HG03135 (cell line): Measurements from ENCODE around the gene SRSF1.

ENCODE experiments used
- ATAC-seq: cut with Tn5 transposase; IDR thresholded peaks from one replicate; pipeline ENCODE4 v1.9.1; 2021; ENCODE audit warnings: mild to moderate bottlenecking, moderate library complexity; ENCODE audit not compliant: unreplicated experiment

SRSF1 gene

GRCh38 chr17:58019521-58019920 is 12.5 kb upstream of the SRSF1 start:
- no peak for ATAC-seq

DNA sequence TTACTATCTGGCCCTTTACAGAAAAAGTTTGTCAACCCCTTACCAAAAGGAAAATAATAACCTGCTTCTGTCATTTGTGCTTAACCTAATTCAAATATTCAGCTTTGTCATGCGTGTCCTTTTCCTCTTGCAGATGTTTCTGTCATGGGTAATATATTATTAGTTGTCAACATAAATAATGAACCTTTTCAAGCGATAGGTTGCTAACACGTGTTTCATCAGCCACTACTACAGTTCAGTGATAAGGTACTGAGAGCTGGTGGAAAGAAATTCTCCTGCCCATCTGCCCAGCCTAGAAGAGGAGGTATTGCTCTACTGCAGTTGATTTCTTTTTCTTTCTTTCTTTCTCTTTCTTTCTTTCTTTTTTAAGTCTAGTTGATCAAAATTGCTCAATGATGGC is 12.0 kb upstream of the SRSF1 start:
- no peak for ATAC-seq

DNA sequence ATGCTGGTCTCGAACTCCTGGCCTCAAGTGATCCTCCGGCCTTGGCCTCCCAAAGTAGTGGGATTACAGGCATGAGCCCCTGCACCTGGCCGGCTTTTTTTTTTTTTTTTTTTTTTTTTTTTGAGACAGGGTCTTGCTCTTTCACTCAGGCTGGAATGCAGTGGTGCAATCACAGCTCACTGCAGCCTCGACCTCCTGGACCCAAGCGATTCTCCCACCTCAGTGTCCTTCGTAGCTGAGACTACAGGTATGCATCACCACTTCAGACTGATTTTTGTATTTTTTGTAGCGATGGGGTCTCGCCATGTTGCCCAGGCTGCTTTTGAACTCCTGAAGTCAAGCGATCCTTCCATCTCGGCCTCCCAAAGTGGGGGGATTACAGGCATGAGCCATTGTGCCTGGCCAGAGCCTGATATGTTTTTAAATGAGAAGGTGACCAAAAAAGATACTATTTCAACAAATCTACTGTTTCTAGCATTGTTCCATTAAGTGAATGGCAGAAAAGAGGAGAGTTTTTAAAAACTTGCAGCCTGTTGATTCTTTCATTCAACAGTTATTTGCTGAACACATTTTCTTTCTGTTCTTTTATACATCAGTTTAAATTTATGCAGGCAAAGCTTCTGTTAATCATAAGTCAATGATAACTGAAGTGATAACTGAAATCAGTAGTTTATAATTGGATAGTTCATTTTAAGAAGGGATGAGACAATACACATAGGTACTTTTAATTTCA is 3.2 kb upstream of the SRSF1 start:
- no peak for ATAC-seq

- peak; percentile 32 for ATAC-seq
These were observed 998 bp upstream of the SRSF1 start for GRCh38 chr17:58007781-58008706.

DNA sequence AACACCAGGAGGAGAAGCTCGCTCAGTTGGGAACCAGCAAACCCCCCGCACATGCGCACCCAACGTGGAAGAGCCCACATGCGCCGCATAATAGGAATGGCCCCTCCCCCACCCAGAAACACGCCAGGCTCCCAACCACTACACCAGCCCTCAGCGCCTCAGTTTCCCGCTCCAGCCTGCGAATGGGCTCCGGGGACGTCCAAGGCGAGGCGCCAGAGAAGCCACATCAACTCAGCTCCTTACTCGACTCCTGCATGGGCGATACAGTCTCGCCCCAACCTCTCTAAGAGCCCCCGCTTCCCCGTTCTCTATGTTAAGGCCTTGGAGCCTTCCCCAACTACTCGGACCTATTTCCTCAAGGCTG is 504 bp downstream of the SRSF1 start:
- ATAC-seq = peak; percentile 14

DNA sequence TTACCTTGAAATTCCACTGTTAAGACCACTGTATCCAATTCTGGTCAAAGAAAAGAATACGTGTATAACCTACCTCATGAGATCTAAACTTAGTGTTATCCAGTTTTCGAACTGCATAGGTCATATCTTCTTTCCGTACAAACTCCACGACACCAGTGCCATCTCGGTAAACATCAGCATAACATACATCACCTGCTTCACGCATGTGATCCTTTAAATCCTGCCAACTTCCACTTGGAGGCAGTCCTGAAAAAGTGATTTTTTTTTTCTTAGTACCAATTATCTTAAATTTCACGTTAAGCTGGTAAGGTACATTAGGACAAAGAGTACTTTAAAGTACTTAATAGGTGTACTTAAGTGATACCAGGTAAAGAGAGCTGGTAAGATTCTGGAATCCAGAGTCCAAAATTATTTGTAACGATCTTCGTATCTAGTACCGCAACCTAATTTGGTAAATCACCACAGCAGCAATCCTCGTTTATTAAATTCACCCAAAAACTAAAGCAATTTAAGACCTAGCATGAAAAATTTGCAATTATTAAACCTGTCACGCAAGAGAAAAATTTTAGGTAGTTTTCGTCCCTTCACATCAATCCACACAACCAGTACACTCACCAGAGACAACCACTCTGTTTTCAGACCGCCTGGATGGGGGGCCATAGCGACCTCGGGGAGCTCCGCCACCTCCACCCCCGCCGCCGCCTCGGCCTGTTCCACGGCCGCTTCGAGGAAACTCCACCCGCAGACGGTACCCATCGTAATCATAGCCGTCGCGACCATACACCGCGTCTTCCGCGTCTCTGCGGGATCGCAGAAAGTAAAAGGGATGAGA is 1.1 kb downstream of the SRSF1 start:
- ATAC-seq = no peak

DNA sequence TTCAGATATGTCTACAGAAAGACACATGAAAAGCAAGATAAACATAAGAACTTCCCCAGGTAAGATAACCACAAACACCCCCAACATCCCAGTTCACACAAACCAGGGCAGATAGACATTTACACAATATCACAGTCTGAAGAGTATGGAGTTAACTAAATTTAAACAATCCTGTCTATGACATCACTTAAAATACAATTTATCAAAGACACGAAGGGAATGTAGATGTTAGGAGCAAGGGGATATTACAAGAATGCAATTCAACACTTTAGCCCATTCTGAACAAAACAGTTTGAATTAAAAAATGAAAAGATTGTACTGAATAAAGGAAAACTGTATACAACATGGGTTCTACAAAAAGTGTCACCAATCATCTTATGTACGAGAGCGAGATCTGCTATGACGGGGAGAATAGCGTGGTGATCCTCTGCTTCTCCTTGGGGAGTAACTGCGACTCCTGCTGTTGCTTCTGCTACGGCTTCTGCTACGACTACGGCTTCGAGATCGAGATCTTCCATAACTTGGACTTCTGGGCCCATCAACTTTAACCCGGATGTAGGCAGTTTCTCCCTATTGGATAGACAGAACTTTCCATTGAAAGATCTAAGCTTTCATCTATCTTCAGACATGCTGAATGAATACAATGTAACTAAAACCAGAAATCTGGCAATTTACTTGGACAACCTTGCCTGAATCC is 1.9 kb downstream of the SRSF1 start:
- no peak for ATAC-seq

DNA sequence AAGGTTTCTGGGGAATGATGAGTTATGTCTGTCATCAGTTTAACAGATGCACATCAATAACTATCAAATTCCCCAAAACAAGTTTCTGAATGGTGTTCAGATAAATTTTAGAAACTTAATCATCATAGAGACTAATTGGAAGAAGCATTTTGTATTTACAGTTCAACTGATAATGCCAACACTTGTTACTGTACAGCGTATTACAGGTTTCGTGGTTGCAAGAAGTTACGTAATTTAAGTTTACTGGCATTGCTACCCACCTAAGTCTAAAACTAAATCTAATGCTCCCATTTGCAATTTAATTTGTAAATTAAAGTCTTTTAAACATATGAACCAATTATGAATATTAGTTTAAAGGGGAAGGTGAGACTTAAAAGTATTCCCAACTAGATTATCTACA is 3.0 kb downstream of the SRSF1 start:
- no peak for ATAC-seq

DNA sequence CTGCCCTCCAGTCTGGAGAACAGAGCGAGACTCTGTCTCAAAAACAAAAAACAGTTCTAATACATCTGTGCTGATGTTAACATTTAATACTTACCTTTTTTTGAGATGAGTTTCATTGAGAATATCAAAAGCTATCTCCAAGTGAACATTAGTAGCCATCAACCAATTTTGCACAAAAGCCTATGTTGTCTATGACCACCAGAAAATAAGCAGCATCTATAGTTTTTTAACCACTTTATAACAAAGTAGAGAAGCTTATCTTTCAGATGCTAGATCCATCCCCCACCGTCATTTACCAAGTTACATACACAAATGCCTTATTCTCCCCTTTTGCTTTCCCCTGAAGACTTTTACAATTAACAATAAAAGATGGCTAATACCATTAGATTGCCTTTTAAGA is 4.1 kb downstream of the SRSF1 start:
- no peak for ATAC-seq

- ATAC-seq = no peak
These were observed 4.7 kb downstream of the SRSF1 start for GRCh38 chr17:58002154-58002948.

- no peak for ATAC-seq
These were observed 5.5 kb downstream of the SRSF1 start for GRCh38 chr17:58001461-58002124.

GRCh38 chr17:57999496-58000017 is 7.5 kb downstream of the SRSF1 start:
- no peak for ATAC-seq

DNA sequence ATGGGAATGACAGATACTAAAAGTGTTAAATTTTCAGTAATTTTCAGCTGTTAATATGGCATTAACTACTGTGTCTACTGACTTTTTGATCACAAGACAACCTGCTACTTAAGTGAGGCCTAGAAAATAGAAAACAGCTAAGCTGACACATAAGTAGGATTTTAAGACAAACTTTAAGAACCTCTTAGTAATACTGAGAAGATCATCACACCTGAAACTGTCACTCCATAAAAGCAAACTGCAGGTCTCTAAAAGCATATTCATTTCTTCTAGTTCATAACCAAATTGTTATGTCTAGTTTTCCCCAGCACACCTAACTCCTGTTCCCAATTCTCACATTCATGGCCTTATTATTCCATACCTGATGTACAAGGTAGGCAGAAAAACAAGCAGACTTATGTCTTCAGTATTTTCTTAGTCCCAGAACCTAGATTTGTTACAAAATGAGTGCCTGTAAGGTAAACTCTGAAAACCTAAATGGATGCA is 8.0 kb downstream of the SRSF1 start:
- ATAC-seq = no peak

DNA sequence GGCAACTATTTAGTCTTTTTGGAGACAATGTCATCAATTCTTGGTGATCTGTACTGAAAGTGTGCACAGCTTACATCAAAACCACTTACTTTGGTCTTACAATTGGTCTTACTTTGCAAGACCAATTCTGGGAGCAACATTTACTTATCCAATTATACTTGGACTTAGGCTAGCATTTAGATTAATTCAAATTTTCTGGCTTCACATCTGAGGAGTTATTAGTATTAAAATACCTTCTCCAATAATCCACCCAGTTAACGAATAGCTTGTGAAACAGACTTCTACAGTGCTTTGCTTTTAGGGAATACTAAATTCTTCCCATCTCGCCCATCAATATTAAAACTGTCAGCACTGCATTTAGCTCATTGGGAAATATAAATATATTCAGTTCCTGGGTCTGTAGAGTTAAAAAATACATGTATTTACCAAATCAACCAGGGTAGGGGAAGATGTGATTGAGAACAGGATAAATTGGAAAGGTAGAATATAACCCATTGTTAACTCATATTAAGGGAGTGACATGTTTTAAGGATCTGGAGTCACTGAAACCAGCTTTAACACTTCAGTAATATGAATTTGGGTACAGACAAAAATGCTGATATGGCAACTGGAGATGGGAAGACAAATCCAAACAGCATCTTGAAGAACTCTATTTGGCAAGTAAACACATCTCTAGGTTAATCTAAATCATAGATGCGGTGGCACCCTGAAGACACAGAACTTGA is 9.8 kb downstream of the SRSF1 start:
- no peak for ATAC-seq

DNA sequence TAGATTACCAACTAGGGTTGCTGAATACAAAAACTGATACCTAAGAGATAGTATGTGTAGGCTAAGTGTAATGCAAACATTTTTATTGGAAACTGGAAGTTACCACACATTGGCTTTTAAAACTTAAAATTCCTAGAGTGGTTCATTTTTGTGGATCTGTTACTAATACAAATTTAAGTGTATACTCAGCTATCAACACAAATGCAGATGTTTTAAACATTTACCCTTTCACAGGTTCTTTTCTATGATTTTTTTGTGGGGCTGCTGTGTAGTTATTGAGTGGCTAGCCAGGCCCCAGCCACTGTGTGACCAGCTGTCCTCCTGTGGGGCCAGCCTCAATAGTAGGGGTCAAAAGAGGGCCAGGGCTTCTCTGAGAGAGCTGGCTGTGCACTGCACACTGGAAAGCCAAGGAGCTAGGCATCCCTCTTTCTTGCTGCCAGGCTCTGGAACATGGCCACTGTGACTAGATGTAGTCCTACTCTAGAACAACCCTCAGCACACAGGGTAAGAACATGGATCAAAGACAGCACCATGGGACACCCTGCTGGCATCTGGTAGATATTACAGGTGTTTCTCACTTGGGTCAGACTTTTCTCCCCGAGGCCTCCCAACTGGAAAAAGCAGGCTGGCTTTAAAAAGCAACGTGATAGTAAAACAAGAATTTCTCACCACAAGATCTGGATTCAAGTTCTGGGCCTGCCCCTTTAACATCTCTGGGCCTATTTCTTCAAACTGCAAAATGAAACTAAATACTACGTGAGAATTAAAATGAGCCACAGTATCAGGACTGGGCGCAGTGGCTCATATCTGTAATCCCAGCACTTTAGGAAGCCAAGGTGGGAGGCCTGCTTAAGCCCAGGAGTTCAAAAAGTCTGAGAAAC is 11.7 kb downstream of the SRSF1 start:
- ATAC-seq = no peak

DNA sequence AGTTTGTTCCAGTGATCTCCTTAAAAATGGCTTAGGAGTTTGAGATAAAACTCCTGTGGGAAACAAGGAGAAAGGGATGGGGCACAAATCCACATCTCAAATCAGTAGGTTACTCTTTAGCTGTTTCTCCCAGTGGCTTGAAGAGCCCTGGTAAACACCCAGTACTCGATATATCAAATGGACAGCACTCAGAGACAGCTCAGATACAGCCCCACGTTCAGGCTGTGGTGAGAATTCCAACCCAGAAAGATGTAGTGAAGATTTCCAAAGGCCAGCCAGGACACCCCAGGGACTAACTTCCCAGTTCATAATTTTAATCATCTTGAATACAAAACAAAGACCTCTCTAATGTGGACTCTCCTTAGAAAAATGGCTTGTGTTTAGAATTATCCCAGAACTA is 12.6 kb downstream of the SRSF1 start:
- ATAC-seq = no peak
